ENCODE measurements around the gene MAP3K8.

MAP3K8 gene

DNA sequence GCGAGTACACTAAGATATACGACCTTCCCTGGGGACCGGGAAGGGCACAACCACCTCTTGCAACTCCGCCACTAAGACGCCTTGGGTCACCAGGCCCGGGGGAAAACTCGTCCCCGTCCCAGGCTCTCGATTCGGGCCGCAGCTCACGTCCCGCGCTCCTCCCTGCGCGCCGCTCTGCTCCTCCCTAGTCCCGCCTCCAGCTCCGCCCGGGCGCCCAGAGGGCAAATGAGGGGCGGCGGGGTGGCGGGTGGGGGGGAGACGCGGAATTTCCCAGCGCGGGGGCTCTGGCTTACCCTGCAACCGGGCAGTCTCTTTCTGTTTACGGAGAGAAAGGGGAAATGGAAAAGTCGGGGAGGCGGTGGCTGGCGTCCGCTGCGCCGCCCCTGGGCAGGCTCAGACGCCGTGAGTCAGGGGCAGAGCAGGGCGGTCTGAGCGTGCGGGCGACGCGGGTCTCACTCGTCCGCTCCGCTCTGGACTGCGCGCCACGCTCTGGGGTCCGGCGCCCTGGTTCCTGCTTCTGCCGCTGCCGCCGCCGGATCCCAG lies at the start of gene MAP3K8:
MAP3K8 (plus strand) TSS at position 455 of the 543 bp plus-strand sequence. CDS start 4,755 bp downstream, outside the sequence.
- peak; percentile 48 to 80 for DNase-seq (ENCODE audit: low read depth in 1 of 2, low spot score in 1 of 2)

DNA sequence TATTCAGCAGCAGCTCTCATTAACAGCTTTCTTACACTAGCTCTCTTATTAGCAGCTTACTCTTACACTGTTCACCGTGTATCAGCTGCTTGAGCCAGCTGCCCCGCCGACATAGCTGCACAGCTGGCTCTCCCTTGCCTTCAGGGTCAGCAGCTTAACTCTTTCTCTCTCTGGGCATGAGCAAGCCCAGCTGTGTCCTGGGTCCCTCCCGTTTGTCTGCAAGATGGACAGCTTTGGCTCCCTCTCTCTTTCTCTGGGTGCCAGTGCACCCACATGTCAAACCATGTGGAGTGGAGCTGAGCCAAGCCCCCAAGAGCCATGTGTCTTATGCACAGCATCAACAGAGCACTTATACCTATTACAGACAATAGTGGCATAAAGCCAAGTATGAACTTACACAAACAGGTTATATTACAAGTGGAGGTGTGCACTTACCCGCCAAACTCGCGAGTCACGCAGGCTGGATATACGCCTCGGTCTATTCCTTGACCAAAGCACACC lies 49.2 kb upstream of the MAP3K8 start:
- no peak for DNase-seq (ENCODE audit: low read depth in 1 of 2, low spot score in 1 of 2)

DNA sequence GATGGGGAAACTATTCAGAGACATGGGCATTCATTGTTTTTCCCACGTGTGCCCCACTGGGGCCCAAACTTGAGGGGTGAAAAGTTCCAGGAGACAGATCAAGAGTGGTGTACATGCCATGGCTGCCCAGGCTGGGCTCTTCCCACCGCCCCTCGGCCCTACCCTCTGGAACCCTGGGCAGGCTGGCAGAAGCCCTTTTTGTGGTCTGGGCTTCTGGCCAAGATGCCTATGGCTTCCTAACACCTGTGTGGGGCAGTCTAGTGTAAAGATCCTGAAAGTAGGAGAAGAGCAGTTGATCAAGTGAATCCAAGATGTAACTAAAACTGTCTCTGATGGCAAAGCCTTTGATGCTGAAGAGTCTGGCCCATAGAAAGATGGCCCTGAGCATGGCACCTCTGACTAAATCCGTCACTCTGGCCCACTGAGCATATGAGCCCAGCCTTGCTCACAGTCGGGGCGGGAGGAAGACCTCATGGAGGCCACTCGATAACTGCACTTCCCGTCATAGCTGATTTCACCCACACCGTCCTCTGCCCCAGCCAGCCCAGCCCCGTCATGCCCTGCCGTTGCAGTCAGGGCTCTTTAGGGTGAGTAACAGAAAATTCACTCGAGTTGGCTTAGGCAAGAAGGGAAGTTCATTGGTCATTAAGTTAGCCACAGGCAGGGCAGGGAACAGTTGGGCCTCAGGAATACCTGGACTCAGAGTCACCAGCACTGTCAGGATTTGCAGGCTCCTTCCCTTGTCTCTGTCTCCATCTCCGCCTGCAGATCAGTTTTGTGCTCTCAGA lies 47.0 kb upstream of the MAP3K8 start:
- DNase-seq (ENCODE audit: low read depth in 1 of 2, low spot score in 1 of 2): no peak

DNA sequence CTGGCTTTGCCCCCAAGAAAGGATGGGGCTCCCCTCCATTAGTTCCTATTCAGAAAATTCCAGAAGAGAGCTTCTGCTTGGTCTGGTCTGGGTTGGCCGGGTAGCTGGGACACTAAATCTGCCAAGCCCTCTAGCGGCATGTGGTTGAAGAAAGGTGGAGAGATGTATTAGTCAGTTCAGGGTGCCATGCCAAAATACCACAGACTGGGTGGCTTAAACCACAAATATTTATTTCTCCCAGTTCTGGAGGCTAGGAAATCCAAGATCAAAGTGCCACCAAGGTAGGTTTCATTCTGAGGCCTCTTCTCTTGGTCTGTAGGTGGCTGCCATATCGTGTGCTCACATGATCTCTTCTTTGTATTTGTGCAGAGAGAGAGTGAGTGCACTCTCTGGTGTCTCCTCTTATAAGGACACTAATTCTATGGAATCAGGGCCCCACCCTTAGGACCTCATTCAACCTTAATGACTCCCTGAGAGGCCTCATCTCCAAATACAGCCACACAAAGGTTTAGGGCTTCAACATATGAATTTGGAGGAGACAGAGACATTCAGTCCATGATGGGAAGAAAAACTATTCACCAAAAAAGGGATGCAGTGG lies 46.2 kb upstream of the MAP3K8 start:
- no peak for DNase-seq (ENCODE audit: low read depth in 1 of 2, low spot score in 1 of 2)

- DNase-seq (ENCODE audit: low read depth in 1 of 2, low spot score in 1 of 2): no peak
Measured at GRCh38 chr10:30389543-30389942, 44.4 kb upstream of the MAP3K8 start.

GRCh38 chr10:30390207-30390606 lies 43.8 kb upstream of the MAP3K8 start:
- DNase-seq (ENCODE audit: low read depth in 1 of 2, low spot score in 1 of 2): no peak

- DNase-seq (ENCODE audit: low read depth in 1 of 2, low spot score in 1 of 2): no peak
Measured at GRCh38 chr10:30391266-30391665, 42.7 kb upstream of the MAP3K8 start.

DNA sequence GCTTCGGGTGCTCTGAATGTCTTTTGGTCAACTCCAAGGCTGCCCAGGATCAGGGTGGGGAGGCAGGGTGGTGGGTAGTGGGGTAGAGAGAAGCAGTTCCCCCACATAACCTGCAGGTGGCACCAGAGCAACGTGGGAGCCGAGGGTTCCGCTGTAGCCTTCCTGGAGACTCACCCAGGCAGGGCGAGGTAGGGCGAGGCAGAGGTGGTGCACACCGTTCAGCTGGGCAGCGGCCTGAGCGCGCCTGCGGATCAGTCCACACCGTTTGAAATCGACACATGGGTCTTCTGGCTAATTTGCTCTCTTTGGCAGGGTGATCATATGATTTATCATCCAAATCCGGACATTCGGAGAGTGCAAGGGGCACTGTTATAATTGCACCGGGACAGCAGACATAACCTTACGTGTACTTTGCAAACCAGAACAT lies 41.4 kb upstream of the MAP3K8 start:
- DNase-seq (ENCODE audit: low read depth in 1 of 2, low spot score in 1 of 2): peak; percentile 60 to 62

- DNase-seq (ENCODE audit: low read depth in 1 of 2, low spot score in 1 of 2): no peak
Measured at GRCh38 chr10:30396293-30396692, 37.7 kb upstream of the MAP3K8 start.

DNA sequence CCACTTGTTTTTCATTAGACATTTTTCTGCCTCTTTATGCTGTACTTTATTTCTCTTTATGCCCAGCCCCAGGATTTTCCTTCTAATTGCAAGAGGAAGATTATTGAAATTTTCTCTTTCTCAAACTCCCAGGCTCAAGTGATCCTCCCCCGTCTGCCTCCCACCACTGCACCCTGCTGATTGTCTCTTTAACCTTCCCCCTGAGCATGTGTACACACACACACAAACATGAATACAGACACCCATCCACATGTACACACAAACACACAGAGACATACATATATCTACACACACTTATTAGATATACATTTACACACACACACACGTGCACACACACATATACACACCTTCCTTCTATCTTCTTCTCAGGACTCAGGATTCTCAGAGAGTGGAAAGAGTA lies 37.3 kb upstream of the MAP3K8 start:
- no peak for DNase-seq (ENCODE audit: low read depth in 1 of 2, low spot score in 1 of 2)

DNA sequence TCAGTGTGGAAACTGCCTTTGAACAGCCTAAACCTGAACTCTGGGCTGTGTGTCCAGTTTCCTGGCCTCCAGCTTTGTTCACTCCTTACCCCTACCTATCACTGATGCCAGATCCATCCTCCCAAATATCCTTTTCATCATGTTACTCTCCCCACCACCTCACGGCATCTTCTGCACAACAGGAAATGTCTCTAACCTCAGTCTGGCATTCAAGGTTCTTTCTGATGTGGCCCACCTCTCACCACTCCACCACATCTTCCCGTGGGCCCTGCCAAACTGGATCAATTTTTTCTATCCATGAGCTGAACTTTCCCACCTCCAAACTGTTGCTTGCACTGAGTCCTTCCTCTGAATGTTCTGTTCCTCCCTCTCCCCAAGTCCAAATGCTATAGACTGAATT lies 35.8 kb upstream of the MAP3K8 start:
- no peak for DNase-seq (ENCODE audit: low read depth in 1 of 2, low spot score in 1 of 2)

DNA sequence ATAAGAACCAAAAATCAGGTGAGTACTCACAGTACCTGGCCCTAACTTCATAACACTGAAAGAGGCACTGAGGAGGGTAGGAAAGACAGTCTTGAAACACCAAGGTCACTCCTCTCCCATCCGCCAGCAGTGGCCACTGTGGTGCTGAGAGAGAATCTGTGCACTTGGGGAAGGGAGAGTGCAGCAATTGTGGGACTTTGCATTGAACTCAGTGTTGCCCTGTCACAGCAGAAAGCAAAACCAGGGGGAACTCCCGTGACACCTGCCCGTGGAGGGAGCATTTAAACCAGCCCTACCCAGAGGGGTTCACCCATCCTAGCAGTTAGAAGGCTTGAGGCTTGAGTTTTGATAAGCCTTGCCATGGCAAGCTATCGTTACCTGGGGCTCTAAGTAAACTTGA lies 35.2 kb upstream of the MAP3K8 start:
- DNase-seq (ENCODE audit: low read depth in 1 of 2, low spot score in 1 of 2): no peak

- DNase-seq (ENCODE audit: low read depth in 1 of 2, low spot score in 1 of 2): no peak
Measured at GRCh38 chr10:30403494-30403893, 30.5 kb upstream of the MAP3K8 start.

DNA sequence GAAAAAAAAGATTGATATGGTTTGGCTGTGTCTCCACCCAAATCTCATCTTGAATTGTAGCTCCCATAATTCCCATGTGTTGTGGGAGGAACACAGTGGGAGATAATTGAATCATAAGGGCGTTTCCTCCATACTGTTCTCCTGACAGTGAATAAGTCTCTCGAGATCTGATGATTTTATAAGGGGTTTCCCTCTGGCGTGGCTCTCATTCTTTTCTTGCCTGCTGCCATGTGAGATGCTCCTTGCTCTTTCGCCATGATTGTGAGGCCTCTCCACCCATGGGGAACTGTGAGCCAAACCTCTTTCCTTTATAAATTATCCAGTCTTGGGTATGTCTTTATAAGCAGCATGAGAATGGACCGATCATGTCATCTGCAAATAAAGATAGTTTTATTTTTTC lies 29.4 kb upstream of the MAP3K8 start:
- DNase-seq (ENCODE audit: low read depth in 1 of 2, low spot score in 1 of 2): no peak

DNA sequence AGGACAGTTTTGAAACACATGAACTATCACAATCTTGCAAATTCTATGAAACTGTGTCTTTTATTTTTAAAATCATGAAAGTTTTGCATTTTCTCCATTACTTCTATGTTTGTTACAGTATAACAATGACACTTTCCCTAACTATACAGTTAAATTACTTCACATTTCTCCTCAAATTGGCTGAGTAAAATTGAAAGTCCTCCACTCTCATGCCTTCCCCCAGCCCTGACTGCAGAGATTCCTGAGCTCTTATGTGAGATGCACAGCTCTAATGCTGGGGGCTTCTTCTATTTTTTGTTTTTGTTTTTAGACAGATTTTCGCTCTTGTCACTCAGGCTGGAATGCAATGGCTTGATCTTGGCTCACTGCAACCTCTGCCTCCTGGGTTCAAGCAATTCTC lies 22.7 kb upstream of the MAP3K8 start:
- DNase-seq (ENCODE audit: low read depth in 1 of 2, low spot score in 1 of 2): no peak

- no peak for DNase-seq (ENCODE audit: low read depth in 1 of 2, low spot score in 1 of 2)
Measured at GRCh38 chr10:30412901-30413300, 21.1 kb upstream of the MAP3K8 start.

- DNase-seq (ENCODE audit: low read depth in 1 of 2, low spot score in 1 of 2): no peak
Measured at GRCh38 chr10:30413996-30414576, 19.9 kb upstream of the MAP3K8 start.

- DNase-seq (ENCODE audit: low read depth in 1 of 2, low spot score in 1 of 2): no peak
Measured at GRCh38 chr10:30415593-30415992, 18.4 kb upstream of the MAP3K8 start.

DNA sequence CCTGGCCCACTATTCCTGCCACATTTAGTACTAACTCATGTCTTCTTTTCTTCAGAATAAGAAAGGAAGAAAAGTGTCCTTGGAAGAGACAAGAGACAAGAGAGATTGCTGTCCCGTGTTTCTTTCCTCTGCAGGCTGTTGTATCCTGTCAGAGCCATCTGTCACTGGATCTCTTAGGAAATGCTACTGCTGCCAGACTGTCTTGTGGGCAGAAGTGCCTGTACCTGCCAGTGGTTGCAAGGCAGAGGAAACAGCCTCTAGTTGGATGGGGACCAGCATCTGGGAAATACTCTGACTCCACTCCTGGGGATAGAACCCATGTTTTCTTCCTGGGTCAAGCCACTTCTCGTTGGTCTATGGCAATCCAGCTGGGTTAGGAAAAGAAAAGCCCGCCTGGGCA lies 16.7 kb upstream of the MAP3K8 start:
- DNase-seq (ENCODE audit: low read depth in 1 of 2, low spot score in 1 of 2): no peak

- no peak for DNase-seq (ENCODE audit: low read depth in 1 of 2, low spot score in 1 of 2)
Measured at GRCh38 chr10:30420266-30420665, 13.7 kb upstream of the MAP3K8 start.

DNA sequence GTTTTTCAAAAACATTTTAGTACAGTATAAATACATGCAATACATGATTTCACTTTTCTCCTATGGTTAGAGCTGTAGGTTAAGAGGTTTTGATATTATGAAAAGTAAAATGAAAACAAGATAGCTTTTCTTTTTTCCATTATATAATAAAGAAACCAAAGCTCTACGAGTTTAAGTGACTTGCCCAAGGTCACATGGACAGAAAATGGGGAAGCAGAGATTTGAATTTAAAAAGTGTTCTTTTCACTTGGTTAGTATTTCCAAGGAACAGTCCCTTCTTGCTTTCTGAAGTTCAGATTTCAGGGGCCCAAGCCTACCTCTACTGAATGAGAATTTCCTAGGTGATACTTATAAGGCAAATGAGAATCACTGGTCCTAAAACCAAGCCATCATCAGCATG lies 13.2 kb upstream of the MAP3K8 start:
- no peak for DNase-seq (ENCODE audit: low read depth in 1 of 2, low spot score in 1 of 2)

- DNase-seq (ENCODE audit: low read depth in 1 of 2, low spot score in 1 of 2): no peak
Measured at GRCh38 chr10:30422151-30422695, 11.8 kb upstream of the MAP3K8 start.

All from activated T-helper 1 cell treated with anti-CD3 and anti-CD28 coated beads, Interleukin-2, amount 50 U/mL, for 16 hours (primary cell).